GM18861 (cell line): ENCODE results near the gene FAM117A.

Experiments used
- ATAC-seq: cut with Tn5 transposase; IDR thresholded peaks from one replicate; pipeline ENCODE4 v1.9.1; 2021; ENCODE audit not compliant: unreplicated experiment

Gene FAM117A, protein sequence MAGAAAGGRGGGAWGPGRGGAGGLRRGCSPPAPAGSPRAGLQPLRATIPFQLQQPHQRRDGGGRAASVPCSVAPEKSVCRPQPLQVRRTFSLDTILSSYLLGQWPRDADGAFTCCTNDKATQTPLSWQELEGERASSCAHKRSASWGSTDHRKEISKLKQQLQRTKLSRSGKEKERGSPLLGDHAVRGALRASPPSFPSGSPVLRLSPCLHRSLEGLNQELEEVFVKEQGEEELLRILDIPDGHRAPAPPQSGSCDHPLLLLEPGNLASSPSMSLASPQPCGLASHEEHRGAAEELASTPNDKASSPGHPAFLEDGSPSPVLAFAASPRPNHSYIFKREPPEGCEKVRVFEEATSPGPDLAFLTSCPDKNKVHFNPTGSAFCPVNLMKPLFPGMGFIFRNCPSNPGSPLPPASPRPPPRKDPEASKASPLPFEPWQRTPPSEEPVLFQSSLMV

GRCh38 chr17:49763735-49764558 lies at the start of gene FAM117A:
FAM117A (minus strand) TSS chr17:49764131; CDS start chr17:49764087, 44 bp downstream.
- peak; percentile 87 for ATAC-seq

GRCh38 chr17:49809056-49809455 lies 45.1 kb upstream of the FAM117A start:
- ATAC-seq: no peak

DNA sequence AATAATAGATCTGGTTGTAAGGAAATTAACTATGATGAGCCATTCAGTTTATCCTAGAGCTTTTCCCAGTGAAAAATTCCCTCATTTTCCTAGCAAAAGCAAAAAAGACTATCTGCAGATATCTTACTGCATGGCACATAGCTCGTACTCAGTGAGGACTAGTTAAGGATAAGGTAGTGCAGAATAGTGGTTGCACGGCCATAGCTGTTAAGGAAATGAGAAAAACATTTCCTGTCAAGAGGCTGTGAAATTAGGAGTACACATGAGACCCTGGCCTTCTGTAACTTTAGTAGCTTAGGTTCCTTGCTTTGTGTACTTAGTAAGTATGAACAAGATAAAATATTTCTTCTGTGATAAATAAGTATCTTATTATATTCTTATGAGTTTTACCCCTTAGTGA lies 34.8 kb upstream of the FAM117A start:
- ATAC-seq: no peak

DNA sequence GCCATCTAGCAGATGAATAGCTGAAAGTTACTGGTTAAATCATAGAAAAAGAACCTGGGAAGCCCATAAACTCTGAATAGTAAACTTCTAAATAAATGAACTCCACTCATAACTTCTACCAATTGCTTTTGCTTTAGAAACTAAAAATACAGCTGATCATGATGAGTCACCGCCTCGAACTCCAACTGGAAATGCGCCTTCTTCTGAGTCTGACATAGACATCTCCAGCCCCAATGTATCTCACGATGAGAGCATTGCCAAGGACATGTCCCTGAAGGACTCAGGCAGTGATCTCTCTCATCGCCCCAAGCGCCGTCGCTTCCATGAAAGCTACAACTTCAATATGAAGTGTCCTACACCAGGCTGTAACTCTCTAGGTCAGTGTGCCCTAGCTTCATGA lies 34.3 kb upstream of the FAM117A start:
- no peak for ATAC-seq

- ATAC-seq: no peak
Measured at GRCh38 chr17:49795372-49795771, 31.4 kb upstream of the FAM117A start.

DNA sequence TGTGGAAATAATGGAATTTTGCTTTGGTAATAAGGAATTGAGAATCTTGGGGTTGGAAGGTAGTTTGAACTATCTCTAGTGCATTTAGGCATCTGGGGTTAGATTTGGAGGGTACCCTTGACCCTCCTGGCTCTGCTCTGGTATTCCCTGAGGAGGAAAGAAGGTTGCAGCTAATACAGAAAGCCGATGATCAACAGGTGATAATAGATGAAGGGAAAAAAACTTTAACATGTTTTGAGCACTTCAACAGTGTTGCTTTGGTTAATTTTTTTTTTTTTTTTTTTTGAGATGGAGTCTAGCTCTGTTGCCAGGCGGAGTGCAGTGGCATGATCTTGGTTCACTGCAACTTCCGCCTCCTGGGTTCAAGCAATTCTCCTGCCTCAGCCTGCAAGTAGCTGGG lies 29.4 kb upstream of the FAM117A start:
- ATAC-seq: no peak

DNA sequence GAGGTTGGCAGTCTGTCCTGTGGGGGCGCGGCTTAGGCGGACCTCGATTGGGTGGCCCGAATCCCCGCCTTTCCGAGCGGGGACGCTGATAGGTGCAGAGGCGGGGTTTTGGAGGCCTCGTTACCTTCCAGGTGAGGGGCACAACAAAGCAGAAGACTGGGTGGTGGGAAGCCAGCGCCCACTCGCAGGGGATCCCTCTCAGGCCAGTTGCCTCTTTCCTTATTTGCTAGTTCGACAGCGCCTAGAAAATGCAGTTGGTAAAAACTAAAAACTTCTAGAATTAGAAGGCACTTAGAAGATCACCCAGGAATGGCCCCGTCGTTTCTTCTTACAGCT lies 25.3 kb upstream of the FAM117A start:
- ATAC-seq: no peak

DNA sequence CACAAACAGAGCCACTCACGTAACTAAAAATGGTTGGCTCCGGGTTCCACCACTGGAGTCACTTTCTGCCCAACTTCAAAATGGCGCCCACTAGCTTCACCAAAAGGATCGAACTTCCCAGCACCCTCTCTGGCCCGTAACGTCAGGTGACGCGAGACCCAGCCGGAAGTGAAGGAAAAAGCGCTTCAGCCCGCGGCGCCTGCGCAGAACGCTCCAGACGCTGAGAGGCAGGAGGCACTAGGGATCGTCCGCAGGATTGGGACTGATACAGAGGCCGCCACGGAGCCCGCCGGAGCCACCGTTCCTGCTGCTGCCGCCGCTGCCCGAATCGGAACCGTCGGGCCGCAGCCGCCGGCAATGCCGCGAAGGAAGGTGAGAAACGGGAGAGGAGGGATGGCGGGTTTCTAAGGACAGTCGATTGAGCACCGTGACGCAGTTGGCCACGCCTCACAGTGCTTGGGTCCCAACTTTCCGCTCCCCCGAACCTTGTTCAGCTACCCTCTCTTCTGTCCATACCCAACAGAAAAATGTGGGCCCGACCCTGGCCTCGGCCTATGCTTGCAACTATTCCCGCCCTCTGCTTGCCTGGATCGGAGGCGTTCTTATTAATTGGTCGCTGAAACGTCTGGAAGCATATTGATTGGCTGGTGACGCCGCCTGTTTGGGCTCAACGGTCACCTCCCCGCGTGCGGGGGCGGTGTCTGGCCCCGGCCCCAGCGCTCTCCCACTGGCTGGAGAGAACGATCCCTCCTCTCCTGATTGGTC lies 24.7 kb upstream of the FAM117A start, which contains the start of gene KAT7:
TSS of gene KAT7 (plus strand) at position 204 of the 765 bp plus-strand sequence. CDS start at position 358, 154 bp downstream.
- peak; percentile 79 for ATAC-seq

DNA sequence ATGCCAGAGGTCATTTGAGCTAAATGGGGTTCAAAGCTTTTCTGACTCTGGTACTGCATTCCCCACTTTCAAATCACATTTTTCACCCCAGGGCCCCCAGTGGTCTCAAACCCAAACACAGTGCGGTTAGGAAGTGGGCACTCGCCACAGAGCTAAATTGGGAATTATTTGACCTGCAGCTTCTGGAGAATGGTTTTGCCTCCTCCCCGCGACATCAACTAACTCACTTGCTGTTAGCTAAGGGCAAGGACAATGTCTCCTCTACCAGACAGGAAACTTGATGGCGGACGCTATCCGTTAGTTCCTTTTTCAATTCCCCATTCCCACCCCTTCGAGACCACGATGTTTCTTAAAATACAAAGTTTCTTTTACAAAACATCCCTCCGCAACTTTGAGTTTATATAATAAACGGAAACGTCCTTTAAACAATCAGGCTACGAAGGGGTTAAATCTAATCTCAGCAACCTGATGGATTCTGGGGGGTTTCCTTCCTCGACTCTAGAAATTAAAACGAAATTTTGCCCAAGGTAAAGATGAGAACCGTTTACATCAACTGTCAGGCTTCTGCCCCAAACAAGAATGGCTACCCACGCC lies 24.1 kb upstream of the FAM117A start:
- ATAC-seq: no peak

- ATAC-seq: no peak
Measured at GRCh38 chr17:49784636-49785035, 20.7 kb upstream of the FAM117A start.

GRCh38 chr17:49783791-49784190 lies 19.9 kb upstream of the FAM117A start:
- no peak for ATAC-seq

- ATAC-seq: no peak
Measured at GRCh38 chr17:49783071-49783715, 19.3 kb upstream of the FAM117A start.

DNA sequence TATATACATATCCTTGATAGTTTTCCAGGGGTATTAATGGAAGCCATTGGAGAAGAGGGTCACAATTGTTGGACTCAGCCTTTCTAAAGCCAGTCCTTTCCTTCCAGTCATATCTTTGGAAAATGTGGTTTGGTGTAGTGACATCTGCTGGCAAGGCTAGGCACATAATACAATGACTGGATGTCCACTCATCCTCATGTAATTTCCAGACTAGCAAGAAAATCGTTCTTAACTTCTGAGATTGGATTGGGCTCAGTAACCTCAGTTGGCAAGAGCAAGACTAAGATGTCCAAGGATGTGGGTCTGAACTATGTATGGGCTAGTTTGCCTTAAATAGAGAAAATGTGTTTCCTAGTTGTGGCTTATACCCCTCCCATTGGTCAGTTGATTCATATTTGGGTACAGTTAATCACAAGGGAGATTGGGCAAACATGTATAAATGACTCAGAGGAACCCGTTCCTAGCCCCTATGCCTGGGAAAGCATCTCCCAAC lies 15.9 kb upstream of the FAM117A start:
- no peak for ATAC-seq

DNA sequence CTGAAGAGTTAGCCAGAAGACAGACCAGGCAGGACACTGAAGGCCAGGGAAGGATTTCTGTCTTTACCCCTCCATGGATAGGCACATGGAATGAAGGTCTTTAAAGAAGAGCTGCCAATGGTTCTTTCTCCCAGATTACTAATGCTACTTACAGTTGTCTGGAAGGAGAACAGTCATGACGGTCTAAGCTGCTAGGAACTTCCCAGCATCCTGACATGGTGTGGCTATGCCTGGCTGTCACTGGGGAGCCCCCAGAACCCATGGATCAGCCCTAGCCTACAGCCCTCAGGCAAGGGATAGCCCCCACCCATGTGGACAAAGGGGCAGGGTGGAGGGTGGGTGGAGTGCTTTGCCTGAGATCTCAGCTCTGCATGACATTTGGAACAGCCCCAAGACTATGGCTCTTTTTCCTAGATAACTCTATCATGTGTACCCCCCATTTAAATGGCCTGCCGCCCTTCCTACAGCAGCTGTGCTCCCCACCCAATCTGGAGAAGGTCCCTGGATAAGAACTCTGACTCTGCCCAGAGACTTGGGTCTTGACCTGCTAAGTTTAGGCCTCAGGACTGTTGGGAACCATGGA lies 15.3 kb upstream of the FAM117A start:
- ATAC-seq: no peak

GRCh38 chr17:49777563-49777962 lies 13.6 kb upstream of the FAM117A start:
- no peak for ATAC-seq

- no peak for ATAC-seq
Measured at GRCh38 chr17:49776551-49777300, 12.8 kb upstream of the FAM117A start.

DNA sequence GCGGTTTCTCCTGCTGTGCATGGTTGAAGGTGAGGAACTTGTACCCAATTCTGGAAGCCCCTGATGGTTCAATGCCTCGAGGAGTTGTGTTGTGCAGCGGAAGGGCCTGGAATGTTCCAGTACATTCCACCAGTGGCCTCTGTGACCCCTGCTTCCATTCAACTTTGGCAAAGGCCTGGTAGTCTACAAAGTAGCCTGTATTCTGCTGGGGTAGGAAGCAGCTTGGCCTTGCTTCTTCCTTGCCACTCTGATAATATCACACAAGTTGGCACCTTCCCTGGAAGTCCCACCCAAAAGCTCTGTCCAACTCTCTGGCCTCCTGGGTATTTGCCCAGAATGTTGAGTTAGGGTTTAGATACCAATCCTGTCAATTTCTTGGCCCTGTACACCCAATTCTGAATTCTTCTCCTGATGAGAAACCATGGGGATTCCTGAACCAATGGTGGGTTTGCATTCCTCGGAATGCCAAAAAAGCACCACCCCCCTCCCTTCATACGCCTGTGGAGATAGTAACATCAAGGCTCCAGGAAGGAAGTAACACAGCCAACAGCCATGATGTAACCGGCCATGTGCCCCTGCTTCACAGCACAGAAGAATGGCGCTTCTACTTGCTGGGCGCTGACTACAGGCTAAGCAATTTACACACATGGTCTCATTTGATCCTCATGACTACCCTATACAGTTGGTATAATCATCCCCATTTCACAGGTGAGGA lies 11.8 kb upstream of the FAM117A start:
- ATAC-seq: no peak

GRCh38 chr17:49766918-49767530 lies 3.1 kb upstream of the FAM117A start:
- no peak for ATAC-seq
